ENCODE measurements around the gene ZNF324B.
A peak's percentile ranks its signal among the peaks of the same experiment; 100 is the strongest.
"Not testable (repeated sequence)": the region's sequence is repeated elsewhere in the genome, so short reads cannot be mapped to it uniquely, and the experiment has no call there.

Gene ZNF324B

DNA sequence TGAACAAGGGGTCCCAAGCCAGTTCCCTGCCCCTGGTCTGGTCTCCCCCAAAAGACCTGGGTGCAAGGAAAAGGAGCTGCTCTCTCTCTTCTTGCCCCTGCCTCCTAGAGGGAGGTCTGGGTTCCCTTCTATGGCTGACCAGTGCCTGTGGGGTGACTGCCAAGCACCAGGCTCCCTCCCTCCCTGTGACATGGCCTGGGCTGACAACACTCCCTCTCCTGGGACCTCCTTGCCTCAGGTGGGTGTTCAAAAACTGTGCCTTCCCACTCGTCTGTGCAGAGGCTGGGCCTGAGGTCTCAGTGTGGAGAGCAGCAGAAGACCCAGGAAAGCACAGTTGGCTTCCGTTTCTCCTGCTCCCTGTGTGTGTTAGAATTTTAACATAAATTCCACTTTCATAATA is 29.4 kb downstream of the ZNF324B start:
- DNase-seq = no peak

DNA sequence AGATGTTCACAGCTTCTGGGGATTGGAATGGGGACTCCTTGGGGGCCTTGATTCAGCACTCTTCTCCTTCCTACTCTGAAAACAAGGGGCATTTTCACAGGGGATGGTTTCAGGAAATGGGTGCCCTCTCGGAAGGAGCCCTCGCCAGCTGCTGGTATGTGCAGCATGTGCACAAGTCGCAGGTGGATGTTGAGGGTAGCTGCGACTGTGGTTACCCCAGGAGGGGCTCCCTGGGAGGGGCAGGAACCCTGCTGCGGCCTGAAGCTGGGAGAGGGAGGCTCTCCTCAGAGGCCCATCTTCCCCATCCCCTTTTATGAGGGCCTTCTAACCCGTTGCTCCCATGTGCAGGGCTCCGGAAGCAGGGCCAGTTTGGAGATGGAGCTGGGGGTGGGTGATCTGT is 30.9 kb downstream of the ZNF324B start:
- no peak for DNase-seq

DNA sequence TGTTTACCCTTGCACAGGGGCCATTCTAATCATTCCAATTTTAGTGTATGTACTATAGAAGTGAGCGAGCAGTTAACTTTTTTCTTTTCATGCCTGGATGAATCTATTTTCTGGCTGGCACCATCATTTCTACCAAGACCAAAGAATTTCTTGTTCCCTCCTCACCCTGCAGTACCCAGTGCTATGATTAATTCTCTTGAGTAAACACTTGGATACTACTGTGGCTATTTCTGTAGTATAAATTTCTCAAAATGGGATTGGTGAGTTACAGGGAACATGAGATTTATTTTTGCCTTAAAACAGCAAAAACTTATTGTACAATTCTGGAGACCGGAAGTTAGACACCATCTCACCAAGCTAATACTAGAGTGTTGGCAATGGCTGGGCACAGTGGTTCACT is 32.4 kb downstream of the ZNF324B start:
- no peak for DNase-seq

DNA sequence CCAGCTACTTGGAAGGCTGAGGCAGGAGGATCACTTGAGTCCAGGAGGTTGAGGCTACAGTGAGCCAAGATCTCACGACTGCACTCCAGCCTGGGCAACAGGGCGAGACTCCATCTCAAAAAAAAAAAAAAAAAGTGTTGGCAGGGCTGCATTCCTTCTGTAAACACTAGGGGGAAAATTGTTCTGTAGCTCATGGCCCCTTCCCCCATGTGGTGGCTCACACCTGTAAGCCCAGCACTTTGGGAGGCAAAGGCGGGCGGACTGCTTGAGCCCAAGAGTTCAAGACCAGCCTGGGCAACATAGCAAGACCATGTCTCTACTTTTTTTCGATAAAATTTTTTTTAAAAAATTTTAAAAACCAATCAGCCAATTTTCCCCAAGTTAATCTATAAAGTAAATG is 32.9 kb downstream of the ZNF324B start:
- DNase-seq = not testable (repeated sequence)

DNA sequence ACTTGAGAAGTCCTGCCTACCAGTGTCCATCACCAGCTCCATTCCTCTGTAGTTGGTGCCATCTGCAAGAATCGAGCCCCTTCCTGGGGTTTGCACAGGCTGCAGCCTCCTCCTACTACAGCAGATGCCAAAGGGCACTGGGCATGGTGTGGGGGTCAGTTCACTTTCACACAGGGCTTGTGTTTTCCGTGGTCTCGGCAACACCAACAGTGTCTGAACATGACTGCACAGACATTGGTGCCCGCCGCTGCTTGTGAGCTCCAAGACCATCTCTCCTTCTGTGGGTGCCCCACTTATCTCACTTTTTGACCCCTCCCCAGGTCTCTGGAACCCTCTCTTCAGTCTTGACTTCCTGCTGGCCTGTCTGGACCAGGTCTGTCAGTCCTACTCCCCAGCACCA is 40.0 kb downstream of the ZNF324B start:
- no peak for DNase-seq

DNA sequence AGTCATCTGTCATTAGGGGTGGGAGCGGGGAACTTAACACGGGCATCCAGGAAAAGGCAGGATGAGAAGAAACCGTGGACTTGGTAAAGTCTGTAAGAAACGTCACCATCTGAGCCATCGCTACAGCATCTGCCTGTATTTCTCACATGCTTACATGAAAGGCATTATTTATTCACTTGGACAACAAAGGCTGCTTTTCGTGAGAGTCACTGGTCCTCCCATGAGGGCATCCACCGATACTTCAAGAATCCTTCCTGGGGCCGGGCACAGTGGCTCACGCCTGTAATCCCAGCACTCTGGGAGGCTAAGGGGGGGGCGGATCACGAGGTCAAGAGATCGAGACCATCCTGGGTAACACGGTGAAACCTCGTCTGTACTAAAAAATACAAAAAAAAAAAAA is 40.8 kb downstream of the ZNF324B start:
- no peak for DNase-seq

DNA sequence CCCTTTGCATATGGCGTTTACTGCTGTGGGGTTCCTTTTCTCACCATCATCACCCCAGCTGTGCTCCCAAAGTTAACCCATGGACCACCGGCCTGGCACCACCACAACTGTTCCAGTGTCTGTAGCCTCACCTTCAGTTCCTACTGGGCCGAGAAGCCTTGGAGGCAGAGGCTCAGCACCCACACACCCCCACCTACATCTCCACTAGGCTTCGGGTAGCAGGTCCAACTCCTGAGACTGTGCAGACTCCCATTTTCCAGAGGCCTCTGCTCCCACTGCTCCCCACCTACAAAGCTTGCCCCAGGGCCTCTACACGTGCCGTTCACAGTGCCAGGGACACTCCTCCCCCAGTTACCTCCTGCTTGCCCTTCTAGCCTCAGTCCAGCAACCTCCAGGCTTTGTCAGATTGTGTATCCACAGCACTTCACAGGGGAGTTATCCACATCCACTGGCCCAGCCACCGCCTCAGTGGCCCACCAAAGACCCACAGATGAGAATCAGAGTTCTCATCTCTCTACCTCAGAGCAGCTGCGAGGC is 46.3 kb downstream of the ZNF324B start:
- no peak for DNase-seq

DNA sequence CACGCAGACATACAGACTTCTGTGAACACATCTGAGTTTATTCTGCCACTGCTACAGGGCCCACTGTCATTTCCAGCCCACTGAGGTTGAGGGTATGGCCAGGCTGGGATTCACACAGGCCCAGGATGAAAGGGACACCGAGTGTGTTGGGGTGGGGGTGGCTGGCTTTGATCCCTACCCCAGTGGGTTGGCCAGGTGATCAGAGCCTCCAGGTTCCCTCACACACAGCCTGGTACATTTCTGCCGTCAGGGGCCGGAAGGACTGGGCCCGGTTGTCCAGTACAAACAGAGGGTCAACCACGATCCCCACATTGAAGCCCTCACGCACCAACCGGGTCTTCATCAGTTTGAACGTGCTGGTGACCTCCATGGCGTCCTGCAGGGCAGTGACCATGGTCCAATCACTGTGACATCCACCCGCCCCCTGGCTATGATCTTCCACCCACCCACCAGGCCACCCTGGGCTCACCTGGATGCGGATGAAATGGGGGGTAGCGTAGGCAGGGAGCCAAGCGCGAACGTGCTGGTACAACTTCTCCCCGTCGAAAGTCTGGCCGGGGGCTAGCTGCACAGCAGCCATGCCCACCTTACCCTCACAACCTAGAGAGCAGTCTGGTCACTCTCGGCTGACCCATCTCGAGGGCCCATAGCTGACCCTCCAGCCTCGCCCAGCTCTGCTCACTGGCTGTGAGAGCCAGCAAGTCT is 47.0 kb downstream of the ZNF324B start:
- DNase-seq = no peak

DNA sequence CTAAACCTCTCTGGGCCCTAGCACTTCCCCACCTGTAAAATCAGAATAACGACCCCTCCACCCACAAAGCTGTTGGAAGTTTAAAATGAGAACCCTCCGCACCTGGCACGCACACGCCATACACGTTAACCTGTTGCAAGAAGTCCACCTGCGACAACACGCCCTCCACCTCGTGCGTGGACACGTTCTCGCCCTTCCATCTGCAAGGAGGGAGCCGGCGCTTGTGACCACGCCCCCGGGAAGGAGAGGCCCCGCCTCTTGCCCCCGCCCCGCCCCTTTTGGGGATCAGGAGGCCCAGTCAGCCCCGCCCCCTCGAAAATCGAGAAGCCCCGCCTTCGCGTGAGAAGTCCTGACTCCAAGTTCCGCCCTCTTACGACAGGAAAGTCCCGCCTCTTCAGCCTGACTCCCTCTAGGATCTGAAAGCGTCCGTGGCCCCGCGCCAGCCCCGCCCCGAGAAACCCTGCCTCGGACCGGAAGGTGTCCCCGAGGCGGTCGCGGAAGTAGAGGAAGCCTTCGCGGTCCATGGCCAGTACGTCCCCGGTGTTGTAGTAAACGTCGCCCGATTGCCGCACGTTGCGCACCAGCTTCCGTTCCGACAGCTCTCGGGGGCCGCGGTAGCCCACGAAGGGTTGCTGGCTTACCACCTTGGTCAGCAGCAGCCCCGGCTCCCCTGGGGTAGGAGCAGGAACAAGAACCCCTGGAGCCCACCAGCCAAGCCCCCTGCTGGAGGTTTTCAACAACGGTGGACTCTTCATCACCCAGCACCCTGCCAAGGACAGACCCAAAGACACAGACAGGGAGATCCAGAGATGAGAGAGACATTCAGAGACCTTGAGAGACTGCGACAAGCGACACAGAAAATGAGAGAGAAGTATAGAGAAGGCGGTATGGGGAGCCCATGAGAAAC is 47.9 kb downstream of the ZNF324B start:
- DNase-seq = peak; percentile 100

DNA sequence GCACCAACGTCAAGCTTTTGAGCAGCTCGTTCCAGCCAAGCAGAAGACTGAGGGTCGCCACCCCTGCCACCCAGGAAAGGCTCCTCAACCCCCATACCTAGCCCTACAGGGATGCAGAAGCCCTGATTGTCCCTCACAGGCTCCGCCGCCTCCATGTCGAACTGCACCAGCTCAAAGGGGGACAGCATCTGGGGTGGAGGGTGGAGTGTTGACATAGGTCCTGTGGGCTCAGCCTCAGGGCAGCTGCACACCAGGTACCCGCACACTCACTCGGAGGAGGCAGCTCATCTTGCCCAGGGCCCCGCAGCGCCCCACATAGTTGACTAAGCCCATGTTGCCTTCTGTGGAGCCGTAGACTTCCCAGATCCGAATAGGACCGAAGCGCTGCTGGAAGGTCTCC is 48.8 kb downstream of the ZNF324B start:
- no peak for DNase-seq

Data from suppressor macrophage treated with lipopolysaccharide for 1 hour (primary cell).